HG02678 (cell line): ENCODE results near the gene SFTPA1.
A peak's percentile ranks its signal among the peaks of the same experiment; 100 is the strongest.
"Not testable (repeated sequence)": the region's sequence is repeated elsewhere in the genome, so short reads cannot be mapped to it uniquely, and the experiment has no call there.

Experiments used
- ATAC-seq: cut with Tn5 transposase; IDR thresholded peaks from one replicate; pipeline ENCODE4 v1.9.1; 2021; ENCODE audit warnings: mild to moderate bottlenecking, moderate library complexity; ENCODE audit not compliant: unreplicated experiment

The SFTPA1 gene

GRCh38 chr10:79608505-79609375 lies 2.0 kb upstream of the SFTPA1 start:
- ATAC-seq = peak; percentile 40

- ATAC-seq = not testable (repeated sequence)
These were observed 646 bp downstream of the SFTPA1 start for GRCh38 chr10:79611193-79611976.

- ATAC-seq = no peak
These were observed 4.8 kb downstream of the SFTPA1 start for GRCh38 chr10:79615577-79615976.

GRCh38 chr10:79616164-79616563 lies 5.4 kb downstream of the SFTPA1 start:
- no peak for ATAC-seq

- ATAC-seq = not testable (repeated sequence)
These were observed 12.9 kb downstream of the SFTPA1 start for GRCh38 chr10:79623663-79624062.

GRCh38 chr10:79627075-79627474 lies 16.3 kb downstream of the SFTPA1 start:
- no peak for ATAC-seq

- ATAC-seq = no peak
These were observed 17.3 kb downstream of the SFTPA1 start for GRCh38 chr10:79628083-79628482.

- ATAC-seq = no peak
These were observed 18.5 kb downstream of the SFTPA1 start for GRCh38 chr10:79628988-79629954.

- no peak for ATAC-seq
These were observed 19.2 kb downstream of the SFTPA1 start for GRCh38 chr10:79629955-79630327.

GRCh38 chr10:79636654-79637199 lies 26.0 kb downstream of the SFTPA1 start:
- not testable (repeated sequence) for ATAC-seq

GRCh38 chr10:79638318-79638717 lies 27.6 kb downstream of the SFTPA1 start:
- ATAC-seq = no peak

GRCh38 chr10:79652695-79653094 lies 42.0 kb downstream of the SFTPA1 start:
- ATAC-seq = not testable (repeated sequence)

GRCh38 chr10:79663287-79663686 lies 52.5 kb downstream of the SFTPA1 start:
- ATAC-seq = not testable (repeated sequence)

- not testable (repeated sequence) for ATAC-seq
These were observed 53.9 kb downstream of the SFTPA1 start for GRCh38 chr10:79664686-79665085.
